HG03139 (cell line): ENCODE results near the gene MAP4K4.

Experiments
- ATAC-seq: cut with Tn5 transposase; IDR thresholded peaks from one replicate; pipeline ENCODE4 v1.9.1; 2021; ENCODE audit not compliant: unreplicated experiment

The MAP4K4 gene

GRCh38 chr2:101697124-101698013 lies at the start of gene MAP4K4:
MAP4K4 (plus strand) TSS chr2:101697707; CDS start chr2:101698081, 374 bp downstream.
- no peak for ATAC-seq

GRCh38 chr2:101653469-101653868 lies 44.0 kb upstream of the MAP4K4 start:
- no peak for ATAC-seq

- ATAC-seq, result no peak
These were observed 41.6 kb upstream of the MAP4K4 start for GRCh38 chr2:101655702-101656422.

GRCh38 chr2:101657787-101658186 lies 39.7 kb upstream of the MAP4K4 start:
- ATAC-seq, result no peak

- no peak for ATAC-seq
These were observed 39.1 kb upstream of the MAP4K4 start for GRCh38 chr2:101658387-101658786.

GRCh38 chr2:101665312-101665711 lies 32.2 kb upstream of the MAP4K4 start:
- no peak for ATAC-seq

GRCh38 chr2:101667823-101668222 lies 29.7 kb upstream of the MAP4K4 start:
- ATAC-seq, result no peak

- no peak for ATAC-seq
These were observed 25.5 kb upstream of the MAP4K4 start for GRCh38 chr2:101672047-101672446.

- ATAC-seq, result no peak
These were observed 23.6 kb upstream of the MAP4K4 start for GRCh38 chr2:101673920-101674319.

GRCh38 chr2:101675512-101675911 lies 22.0 kb upstream of the MAP4K4 start:
- ATAC-seq, result no peak

GRCh38 chr2:101676674-101677073 lies 20.8 kb upstream of the MAP4K4 start:
- ATAC-seq, result no peak

- no peak for ATAC-seq
These were observed 19.8 kb upstream of the MAP4K4 start for GRCh38 chr2:101677658-101678057.

- no peak for ATAC-seq
These were observed 19.1 kb upstream of the MAP4K4 start for GRCh38 chr2:101678379-101678778.

- ATAC-seq, result no peak
These were observed 18.3 kb upstream of the MAP4K4 start for GRCh38 chr2:101679037-101679726.

GRCh38 chr2:101679801-101680487 lies 17.6 kb upstream of the MAP4K4 start:
- ATAC-seq, result no peak

GRCh38 chr2:101682311-101682710 lies 15.2 kb upstream of the MAP4K4 start:
- ATAC-seq, result no peak

- no peak for ATAC-seq
These were observed 13.2 kb upstream of the MAP4K4 start for GRCh38 chr2:101684313-101684712.

- ATAC-seq, result no peak
These were observed 9.2 kb upstream of the MAP4K4 start for GRCh38 chr2:101688261-101688660.

- ATAC-seq, result no peak
These were observed 8.2 kb upstream of the MAP4K4 start for GRCh38 chr2:101689114-101689825.

GRCh38 chr2:101690547-101691152 lies 6.9 kb upstream of the MAP4K4 start:
- ATAC-seq, result no peak
